GM19463 (cell line): ENCODE data around the gene TMEM88.
"Not testable (repeated sequence)": the region's sequence is repeated elsewhere in the genome, so short reads cannot be mapped to it uniquely, and the experiment has no call there.

Experiments used
- ATAC-seq: cut with Tn5 transposase; IDR thresholded peaks from one replicate; pipeline ENCODE4 v1.9.1; 2021; ENCODE audit warnings: mild to moderate bottlenecking, moderate library complexity; ENCODE audit not compliant: unreplicated experiment

Gene TMEM88, protein sequence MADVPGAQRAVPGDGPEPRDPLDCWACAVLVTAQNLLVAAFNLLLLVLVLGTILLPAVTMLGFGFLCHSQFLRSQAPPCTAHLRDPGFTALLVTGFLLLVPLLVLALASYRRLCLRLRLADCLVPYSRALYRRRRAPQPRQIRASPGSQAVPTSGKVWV

DNA sequence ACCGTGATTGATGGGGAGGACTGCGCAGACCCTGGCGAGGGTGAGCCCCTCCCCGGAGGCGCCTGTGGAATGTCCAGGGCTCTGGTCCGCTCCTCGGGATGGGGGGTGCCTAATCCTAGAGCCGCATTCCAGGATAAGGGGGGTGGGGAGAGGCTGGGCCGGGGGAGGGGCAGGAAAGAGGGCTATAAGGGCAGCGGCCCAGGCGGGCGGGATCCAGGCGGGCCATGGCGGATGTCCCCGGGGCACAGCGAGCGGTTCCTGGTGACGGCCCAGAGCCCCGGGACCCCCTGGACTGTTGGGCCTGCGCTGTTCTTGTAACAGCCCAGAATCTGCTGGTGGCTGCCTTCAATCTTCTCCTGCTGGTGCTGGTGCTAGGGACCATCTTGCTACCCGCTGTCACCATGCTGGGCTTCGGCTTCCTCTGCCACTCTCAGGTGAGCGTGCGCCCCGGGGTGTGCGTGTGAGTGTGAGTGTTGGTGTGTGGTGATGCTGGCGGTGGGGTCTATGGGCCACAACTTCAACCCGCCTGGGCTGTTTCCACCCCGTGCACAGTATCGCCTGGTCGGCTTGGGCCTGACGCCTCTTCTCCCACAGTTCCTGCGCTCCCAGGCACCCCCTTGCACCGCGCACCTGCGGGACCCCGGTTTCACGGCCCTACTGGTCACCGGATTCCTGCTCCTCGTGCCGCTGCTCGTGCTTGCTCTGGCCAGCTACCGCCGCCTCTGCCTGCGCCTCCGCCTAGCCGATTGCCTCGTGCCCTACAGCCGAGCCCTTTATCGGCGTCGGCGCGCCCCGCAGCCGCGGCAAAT is at the start of gene TMEM88:
TSS of gene TMEM88 (plus strand) at position 216 of the 809 bp plus-strand sequence. CDS start at position 225, 9 bp downstream.
- no peak for ATAC-seq

GRCh38 chr17:7806587-7806986 is 48.3 kb upstream of the TMEM88 start:
- no peak for ATAC-seq

DNA sequence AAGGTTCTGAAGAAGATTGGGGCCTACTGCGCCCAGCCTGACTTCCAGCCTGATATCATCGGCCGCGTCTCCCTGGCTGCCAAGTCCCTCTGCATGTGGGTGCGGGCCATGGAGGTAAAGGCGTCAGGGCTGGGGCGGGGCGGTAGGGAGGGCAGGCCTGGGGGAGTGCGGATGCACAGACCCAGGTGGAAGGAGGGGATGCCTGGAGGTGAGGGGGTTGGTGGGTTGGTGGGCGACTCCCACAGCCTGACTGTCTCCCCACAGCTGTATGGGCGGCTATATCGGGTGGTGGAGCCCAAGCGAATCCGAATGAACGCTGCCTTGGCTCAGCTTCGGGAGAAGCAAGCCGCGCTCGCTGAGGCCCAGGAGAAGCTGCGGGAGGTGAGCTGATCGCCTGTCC is 47.7 kb upstream of the TMEM88 start:
- no peak for ATAC-seq

DNA sequence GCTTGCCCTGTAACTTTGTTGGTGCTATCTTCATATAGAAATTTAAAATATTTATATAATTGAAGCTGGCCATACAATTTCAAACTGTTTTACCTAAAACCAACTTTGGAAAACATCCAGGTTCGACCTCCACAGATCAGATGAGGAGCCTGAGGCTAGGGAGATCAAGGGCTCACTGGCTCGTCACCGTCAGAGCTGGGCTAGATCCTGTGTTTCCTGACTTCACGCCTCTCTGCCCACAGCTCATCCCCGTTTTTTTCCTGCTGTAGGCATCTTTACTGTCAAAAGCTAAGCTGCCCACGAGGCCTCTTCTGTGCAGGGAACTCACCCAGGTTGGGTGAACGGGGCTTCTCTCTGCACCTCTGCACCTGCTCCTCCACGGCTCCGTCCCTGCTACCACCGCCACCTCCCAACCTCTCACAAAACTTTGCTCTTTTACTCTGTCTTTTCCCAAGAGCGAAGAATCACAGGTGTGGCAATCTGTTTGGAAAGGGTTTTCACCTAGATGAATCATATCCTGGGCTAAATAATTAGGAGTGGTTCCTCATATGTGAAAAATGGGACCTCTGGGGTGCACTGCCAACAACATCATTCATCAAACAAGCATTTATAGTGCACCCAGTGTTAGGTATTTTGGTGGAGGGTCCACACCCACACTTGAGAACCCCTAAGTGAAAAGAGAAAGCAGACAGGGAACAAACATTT is 45.6 kb upstream of the TMEM88 start:
- no peak for ATAC-seq

- not testable (repeated sequence) for ATAC-seq
These were observed 45.0 kb upstream of the TMEM88 start for GRCh38 chr17:7809791-7810343.

DNA sequence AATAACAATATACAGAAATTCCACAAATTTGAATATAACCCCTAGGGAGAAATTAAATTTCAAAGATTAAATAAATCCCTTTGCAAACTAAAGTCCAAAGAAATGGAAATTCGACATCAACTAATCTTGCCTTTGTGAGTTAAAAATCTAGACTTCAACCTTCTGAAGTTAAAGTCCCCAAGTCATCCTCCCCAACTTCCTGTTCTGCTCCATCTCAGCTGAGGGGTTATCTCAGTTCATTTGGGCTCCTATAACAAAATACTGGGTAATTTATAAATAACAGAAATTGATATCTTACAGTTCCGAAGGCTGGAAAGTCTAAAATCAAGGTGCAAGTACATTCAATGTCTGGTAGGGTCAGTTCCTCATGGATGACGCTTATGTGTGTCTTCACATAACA is 43.6 kb upstream of the TMEM88 start:
- no peak for ATAC-seq

DNA sequence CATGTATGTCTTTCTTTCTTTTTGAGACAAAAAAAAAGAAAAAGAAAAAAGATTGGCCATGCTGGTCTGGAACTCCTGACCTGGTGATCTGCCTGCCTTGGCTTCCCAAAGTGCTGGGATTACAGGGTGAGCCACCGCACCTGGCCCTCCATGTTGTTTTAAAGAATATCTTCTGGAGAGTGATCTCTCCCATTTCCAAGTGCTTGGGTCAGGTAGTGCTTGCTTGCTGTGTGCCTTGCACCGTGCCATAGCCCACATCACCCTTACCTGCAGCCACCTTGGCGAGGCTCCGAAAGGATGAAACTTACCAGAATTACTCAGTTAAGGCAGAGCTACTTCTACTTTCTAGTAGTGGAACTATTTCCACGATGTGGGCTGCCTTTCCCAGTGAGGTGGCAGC is 39.9 kb upstream of the TMEM88 start:
- no peak for ATAC-seq

GRCh38 chr17:7816926-7817642 is 37.8 kb upstream of the TMEM88 start:
- no peak for ATAC-seq

DNA sequence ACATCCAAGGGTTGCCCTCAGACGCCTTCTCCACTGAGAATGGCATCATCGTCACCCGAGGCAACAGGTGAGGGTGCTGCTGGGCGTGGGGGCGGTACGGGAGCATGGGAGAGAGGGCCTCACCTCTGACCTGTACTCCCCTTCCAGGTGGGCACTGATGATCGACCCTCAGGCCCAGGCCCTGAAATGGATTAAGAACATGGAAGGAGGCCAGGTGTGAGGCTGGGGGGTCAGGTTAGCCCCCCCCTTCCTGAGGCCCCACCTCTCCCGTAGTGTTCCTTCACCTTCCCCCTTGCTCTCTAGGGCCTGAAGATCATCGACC is 37.3 kb upstream of the TMEM88 start:
- no peak for ATAC-seq

GRCh38 chr17:7818026-7818425 is 36.8 kb upstream of the TMEM88 start:
- no peak for ATAC-seq

DNA sequence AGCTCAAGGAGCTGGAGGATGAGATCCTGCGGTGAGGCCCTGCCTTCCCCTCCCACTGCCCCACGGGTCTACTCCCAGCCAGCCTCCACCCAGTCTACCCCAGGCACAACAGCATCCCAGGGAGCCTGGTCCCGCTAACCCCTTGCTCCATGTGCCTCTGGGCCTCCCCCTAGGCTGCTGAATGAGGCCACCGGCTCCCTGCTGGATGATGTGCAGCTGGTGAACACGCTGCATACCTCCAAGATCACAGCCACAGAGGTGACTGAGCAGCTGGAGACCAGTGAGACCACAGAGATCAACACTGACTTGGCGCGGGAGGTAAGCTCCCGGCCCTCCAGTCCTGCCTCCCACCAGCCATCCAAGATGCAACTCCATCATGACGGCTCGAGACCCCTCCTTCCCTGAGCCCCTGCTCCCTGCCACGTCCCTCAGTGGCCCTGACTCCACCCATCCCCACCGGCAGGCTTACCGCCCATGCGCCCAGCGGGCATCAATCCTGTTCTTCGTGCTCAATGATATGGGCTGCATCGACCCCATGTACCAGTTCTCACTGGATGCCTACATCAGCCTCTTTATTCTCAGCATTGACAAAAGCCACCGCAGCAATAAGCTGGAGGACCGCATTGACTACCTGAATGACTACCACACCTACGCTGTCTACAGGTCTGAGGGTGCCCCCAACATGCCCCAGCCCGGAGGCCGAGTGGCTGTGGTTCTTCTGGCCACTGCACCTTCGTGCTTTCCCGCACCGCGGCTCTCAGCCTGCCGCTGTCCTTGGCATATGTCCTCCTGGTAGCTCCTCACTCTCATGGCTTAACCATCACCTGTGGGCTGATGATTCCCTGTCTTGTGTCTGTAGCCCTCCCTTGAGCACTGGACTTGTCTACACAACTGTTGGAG is 35.9 kb upstream of the TMEM88 start:
- no peak for ATAC-seq

DNA sequence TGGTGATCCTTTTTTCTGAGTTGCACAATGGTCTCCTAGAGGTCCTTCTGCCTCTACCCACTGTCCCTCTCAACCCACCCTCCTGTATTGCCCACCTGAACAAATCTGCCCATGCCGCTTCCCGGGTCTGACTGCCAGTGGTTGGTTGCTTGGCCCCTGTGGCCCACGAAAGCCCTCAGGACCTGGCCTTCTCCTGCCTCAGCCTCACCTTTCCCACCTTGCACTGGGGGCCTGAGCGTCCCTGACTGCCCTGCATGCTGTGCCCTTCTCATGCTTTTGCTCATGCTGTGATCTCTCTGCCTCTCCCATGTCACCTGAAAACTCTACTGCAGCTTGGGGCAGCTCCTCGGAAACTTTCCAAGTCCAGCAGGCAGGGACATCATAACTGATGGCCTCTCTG is 34.6 kb upstream of the TMEM88 start:
- ATAC-seq = no peak

- ATAC-seq = no peak
These were observed 32.7 kb upstream of the TMEM88 start for GRCh38 chr17:7822126-7822525.

DNA sequence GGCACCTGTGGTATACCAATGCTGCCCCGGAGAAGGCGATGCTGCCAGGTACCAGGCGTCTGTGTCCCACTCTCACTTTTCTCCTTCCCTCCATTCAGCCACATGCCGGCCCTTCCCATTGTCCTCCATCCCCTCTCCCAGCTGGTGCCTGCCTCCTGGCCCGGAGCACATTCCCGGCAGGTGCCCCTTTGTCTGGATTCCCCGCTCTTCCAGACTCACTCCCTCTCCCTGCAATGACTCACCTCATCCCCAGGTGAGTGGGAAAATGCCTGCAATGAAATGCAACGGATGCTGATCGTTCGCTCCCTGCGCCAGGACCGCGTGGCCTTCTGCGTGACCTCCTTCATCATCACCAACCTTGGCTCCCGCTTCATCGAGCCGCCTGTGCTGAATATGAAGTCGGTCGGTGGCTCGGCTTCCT is 31.3 kb upstream of the TMEM88 start:
- ATAC-seq = no peak

DNA sequence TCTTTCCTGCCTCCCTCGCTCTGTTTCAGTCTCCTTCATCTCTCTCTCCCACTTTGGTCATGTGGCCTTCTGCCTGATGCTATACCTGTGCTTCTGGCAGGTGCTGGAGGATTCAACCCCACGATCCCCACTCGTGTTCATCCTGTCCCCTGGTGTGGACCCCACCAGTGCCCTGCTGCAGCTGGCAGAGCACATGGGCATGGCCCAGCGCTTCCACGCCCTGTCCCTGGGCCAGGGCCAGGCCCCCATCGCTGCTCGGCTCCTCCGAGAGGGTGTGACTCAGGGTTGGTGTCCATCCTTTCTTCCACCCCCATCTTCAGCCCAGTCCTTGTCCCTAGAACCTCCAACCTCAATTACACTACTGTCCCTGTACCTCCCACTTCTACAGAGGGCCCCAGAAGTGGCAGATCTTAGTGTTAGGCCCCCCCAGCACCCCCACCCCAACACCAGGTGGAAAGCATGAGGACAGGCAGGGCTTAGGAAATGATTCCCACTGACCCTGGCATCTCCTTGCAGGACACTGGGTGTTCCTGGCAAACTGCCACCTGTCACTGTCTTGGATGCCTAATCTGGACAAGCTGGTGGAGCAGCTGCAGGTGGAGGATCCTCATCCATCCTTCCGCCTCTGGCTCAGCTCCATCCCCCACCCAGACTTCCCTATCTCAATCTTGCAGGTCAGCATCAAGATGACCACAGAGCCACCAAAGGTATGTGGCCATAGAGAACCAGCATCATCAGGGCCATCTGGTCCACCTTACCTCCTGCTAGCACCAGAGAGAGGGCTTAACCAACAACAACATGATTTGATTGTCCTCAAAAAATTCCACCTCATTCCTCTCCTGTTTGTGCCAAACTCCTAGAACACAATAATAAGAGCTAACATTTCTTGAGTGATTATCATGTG is 30.6 kb upstream of the TMEM88 start:
- ATAC-seq = no peak

- no peak for ATAC-seq
These were observed 29.5 kb upstream of the TMEM88 start for GRCh38 chr17:7825206-7825990.

DNA sequence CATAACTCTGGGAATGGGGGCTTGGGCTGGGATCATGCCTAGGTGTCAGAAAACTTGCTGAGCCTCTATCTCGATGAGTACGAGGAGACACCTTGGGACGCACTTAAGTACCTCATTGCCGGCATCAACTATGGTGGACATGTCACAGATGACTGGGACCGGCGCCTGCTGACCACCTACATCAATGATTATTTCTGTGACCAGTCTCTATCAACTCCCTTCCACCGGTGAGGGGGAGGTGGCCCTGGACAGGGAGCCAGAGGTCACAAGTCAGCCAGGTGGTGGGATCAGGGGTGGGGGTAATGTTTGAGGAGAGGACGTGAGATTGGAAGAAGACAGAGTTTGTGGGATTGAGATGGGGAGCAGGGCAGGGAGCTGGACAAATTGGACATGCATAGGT is 24.2 kb upstream of the TMEM88 start:
- ATAC-seq = no peak

DNA sequence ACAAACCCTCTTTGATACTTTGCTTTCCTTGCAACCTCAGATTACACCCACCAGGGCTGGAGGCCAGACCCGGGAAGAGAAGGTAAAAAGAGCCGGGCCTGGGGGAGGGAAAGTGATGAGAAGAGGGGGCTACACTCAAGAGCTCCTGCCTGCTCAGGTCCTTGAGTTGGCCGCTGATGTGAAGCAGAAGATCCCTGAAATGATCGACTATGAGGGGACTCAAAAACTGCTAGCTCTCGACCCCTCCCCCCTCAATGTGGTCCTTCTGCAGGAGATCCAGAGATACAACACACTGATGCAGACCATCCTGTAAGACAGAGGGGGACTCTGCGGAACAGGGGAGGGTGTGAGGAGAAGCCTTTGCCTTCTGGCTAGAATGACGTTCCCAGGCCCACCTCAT is 23.6 kb upstream of the TMEM88 start:
- ATAC-seq = no peak
